PFSK-1 (cell line): ENCODE data around the gene TRPT1.

ENCODE experiments used
- FOXP2 ChIP-seq: optimal IDR thresholded peaks from 2 replicates; pipeline ENCODE3; 2011; ENCODE audit warnings: borderline replicate concordance, control low read depth, inconsistent platforms; ENCODE audit not compliant: insufficient read depth; ENCODE audit errors: extremely low read length, extremely low read depth
- POLR2AphosphoS5 ChIP-seq: IDR thresholded peaks from 2 replicates; pipeline ENCODE4 v1.6.1; 2012; ENCODE audit warnings: low read depth, mild to moderate bottlenecking, control low read depth, low read length, moderate library complexity
- SIN3A ChIP-seq: IDR thresholded peaks from 2 replicates; pipeline ENCODE4 v1.6.1; 2012; ENCODE audit warnings: mild to moderate bottlenecking, low read length, moderate library complexity, borderline replicate concordance; ENCODE audit not compliant: insufficient read depth
- TAF1 ChIP-seq: IDR thresholded peaks from 2 replicates; pipeline ENCODE4 v1.6.1; 2012; ENCODE audit warnings: low read length, control low read depth, borderline replicate concordance; ENCODE audit not compliant: insufficient read depth
- TF ChIP-seq, protein P1 (sequence below), 2 experiments: IDR thresholded peaks; 2 replicates each; pipeline versions ENCODE4 v1.6.1 to v1.8.0; 2011 to 2012; ENCODE audit warnings: low read depth in 2 of 2, low read length in 2 of 2, control low read depth in 1 of 2, inconsistent platforms in 1 of 2, mild to moderate bottlenecking in 1 of 2, moderate library complexity in 1 of 2; ENCODE audit not compliant: insufficient read depth in 1 of 2

Gene TRPT1

DNA sequence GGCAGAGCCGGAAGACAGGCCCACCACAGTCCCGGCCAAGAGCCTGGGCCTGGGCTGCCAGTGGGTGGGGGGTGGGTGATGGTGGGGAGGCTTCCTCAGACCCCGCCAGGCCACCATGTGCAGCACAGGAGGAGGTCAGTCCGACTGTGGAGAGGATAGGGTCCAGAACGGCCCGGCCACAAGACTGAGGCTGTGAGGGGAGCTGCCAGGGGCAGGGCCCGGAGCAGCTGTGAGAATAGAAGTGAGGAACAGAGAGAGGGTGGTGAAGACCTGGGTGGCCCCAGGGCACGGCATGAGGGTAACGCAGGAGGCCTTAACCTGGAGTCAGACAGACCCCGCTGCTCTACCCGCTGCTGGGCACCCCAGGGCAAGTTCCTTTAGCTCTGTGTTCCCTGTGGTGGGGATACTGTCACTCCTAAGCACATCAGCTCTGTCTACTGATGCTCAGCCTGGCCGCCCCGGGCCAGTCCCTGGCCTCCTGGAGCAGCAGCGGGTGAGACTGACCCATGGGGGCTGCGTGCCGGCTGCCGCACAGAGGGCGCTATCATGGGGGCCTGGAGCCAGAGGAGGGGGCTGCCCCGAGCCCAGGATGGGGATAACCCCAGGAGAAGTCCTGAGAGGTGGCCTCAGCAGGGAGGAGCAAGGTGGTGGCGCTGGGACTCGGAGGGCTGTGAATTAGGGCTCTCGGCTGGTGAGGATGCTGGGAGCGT lies 17.7 kb downstream of the TRPT1 start:
- TF ChIP-seq, protein P1, sequence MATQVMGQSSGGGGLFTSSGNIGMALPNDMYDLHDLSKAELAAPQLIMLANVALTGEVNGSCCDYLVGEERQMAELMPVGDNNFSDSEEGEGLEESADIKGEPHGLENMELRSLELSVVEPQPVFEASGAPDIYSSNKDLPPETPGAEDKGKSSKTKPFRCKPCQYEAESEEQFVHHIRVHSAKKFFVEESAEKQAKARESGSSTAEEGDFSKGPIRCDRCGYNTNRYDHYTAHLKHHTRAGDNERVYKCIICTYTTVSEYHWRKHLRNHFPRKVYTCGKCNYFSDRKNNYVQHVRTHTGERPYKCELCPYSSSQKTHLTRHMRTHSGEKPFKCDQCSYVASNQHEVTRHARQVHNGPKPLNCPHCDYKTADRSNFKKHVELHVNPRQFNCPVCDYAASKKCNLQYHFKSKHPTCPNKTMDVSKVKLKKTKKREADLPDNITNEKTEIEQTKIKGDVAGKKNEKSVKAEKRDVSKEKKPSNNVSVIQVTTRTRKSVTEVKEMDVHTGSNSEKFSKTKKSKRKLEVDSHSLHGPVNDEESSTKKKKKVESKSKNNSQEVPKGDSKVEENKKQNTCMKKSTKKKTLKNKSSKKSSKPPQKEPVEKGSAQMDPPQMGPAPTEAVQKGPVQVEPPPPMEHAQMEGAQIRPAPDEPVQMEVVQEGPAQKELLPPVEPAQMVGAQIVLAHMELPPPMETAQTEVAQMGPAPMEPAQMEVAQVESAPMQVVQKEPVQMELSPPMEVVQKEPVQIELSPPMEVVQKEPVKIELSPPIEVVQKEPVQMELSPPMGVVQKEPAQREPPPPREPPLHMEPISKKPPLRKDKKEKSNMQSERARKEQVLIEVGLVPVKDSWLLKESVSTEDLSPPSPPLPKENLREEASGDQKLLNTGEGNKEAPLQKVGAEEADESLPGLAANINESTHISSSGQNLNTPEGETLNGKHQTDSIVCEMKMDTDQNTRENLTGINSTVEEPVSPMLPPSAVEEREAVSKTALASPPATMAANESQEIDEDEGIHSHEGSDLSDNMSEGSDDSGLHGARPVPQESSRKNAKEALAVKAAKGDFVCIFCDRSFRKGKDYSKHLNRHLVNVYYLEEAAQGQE (IDR thresholded peaks at IDR 0.05; ENCODE audit: insufficient read depth in 1 of 2, low read depth in 2 of 2, low read length in 2 of 2) = no peak
- TF ChIP-seq TAF1 (no peak), FOXP2 (no peak), SIN3A (no peak), POLR2AphosphoS5 (no peak)

GRCh38 chr11:64207256-64208085 lies 18.5 kb downstream of the TRPT1 start:
- TF ChIP-seq FOXP2 = peak; percentile 79
- TF ChIP-seq POLR2AphosphoS5 = no peak; the same call in 1 of the 2 replicates
- peak; percentile 41; the same call in 1 of the 2 replicates for TF ChIP-seq TAF1
- TF ChIP-seq, protein P1 (IDR thresholded peaks at IDR 0.05; ENCODE audit: insufficient read depth in 1 of 2, low read depth in 2 of 2, low read length in 2 of 2) = peak in 1 of 2 experiments; percentile 39; a peak in 1 of 4 replicates
- TF ChIP-seq SIN3A = no peak

DNA sequence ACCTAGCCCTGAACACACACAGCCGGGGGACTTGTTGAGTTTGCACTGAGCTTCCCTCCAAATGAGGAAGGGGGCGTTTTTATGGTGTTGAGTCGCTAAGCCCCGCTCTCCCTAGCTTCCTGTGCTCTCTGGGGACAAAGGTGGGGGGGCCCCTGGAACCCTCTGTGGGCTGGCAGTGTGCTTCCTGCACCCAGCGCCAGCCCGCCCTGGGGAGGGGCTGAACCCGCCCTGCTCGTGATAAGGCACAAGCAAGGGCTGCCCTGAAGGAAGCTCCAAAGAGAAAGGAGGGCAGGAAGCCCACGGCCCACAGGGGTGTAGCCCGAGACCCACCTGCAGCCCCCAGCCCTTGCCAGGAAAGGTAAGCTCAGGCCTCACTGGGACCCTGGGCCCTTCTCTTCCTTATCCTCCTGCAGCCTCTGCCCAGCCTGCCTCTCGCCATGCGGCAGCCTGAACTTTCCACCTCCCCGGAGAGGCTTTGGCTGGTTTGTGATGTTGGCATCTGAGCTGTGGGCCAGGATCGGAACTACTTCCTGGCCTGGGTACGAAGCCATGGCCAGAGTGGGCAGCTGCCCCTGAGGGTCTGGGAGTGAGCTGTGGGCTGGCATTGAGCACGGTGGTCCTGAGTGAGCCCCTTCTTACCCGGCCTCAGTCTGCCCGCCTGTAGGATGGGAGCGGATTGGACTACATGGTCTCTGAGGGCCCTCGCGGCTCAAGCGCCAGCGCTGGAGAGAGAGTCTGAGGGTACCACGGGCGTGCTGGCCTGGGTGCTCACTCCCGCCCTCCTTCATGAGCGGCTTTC lies 19.3 kb downstream of the TRPT1 start, which contains the start of gene FERMT3:
Gene FERMT3, plus strand, starts transcription at position 265 of the 799 bp plus-strand sequence. CDS start 644 bp downstream, outside the sequence.
- no peak for TF ChIP-seq TAF1
- no peak for TF ChIP-seq SIN3A
- TF ChIP-seq, protein P1 (IDR thresholded peaks at IDR 0.05; ENCODE audit: insufficient read depth in 1 of 2, low read depth in 2 of 2, low read length in 2 of 2) = no peak
- TF ChIP-seq POLR2AphosphoS5 = no peak
- no peak for TF ChIP-seq FOXP2

GRCh38 chr11:64204464-64204989 lies 21.5 kb downstream of the TRPT1 start:
- TF ChIP-seq SIN3A (no peak), FOXP2 (no peak), TAF1 (no peak), POLR2AphosphoS5 (peak; percentile 30; the same call in 1 of the 2 replicates)
- TF ChIP-seq, protein P1 (IDR thresholded peaks at IDR 0.05; ENCODE audit: insufficient read depth in 1 of 2, low read depth in 2 of 2, low read length in 2 of 2) = no peak
